T-cell (primary cell): Measurements from ENCODE around the gene PPP3CA. TPM values are rescaled to one million over a fixed set of nuclear protein-coding genes. Genes with fewer than 3 reads are reported as not detected.
A peak's percentile ranks its signal among the peaks of the same experiment; 100 is the strongest.

Experiments
- ATAC-seq, 4 experiments: fragments of 200-7000 bp in 3 of 4; fragments of 150-1000 bp in 1 of 4; cut with Tn5 transposase; replicated peaks in 1 of 4; 1 replicate in 3 of 4; 2 replicates in 1 of 4; pipeline ENCODE4 v1.10.0; 2021; ENCODE audit warnings: moderate library complexity in 3 of 4, mild to moderate bottlenecking in 2 of 4, moderate number of reproducible peaks in 1 of 4
- CTCF ChIA-PET, 2 donors: fragments of 300-600 bp; sonication (Branson Sonifier 250); formaldehyde crosslinking; loops; one replicate each; lab custom pipeline; 2022; ENCODE audit warnings: antibody characterized with exemption in 2 of 2; lab: Charles Lee
- POLR2A ChIA-PET, 2 donors: fragments of 300-600 bp; sonication (Branson Sonifier 250); formaldehyde crosslinking; loops; one replicate each; lab custom pipeline; 2022; ENCODE audit warnings: antibody characterized with exemption in 2 of 2; lab: Charles Lee
- DNase-seq, 35 experiments: peaks; one replicate each; pipeline versions ENCODE4 v3.0.0 to v3.0.0-alpha.2; 2013 to 2023
- H3K27ac ChIP-seq: one replicate; pipeline ENCODE4 v1.5.1; 2013; ENCODE audit warnings: low read length
- H3K27me3 ChIP-seq, 2 experiments: replicated peaks in 1 of 2; 1 replicate in 1 of 2; 2 replicates in 1 of 2; pipeline versions ENCODE4 v1.6.1 to v1.7.0; 2013; ENCODE audit warnings: low read length in 1 of 2, mixed read lengths in 1 of 2; ENCODE audit not compliant: control insufficient read depth in 2 of 2, insufficient read depth in 2 of 2; ENCODE audit errors: extremely low read depth in 1 of 2
- H3K36me3 ChIP-seq, 2 donors: 1 replicate in 1 of 2; 2 replicates in 1 of 2; pipeline versions ENCODE4 v1.6.1 to v1.7.0; 2013; ENCODE audit warnings: low read length in 1 of 2; ENCODE audit not compliant: control insufficient read depth in 2 of 2, insufficient read depth in 1 of 2; ENCODE audit errors: extremely low read depth in 1 of 2
- H3K4me1 ChIP-seq, 2 experiments: 1 replicate in 1 of 2; 2 replicates in 1 of 2; pipeline versions ENCODE4 v1.6.1 to v1.7.0; 2013; ENCODE audit warnings: low read length in 2 of 2, mixed read lengths in 1 of 2; ENCODE audit not compliant: insufficient read depth in 2 of 2, control insufficient read depth in 1 of 2; ENCODE audit errors: extremely low read depth in 1 of 2
- H3K4me3 ChIP-seq, 2 donors: 1 replicate in 1 of 2; 2 replicates in 1 of 2; pipeline versions ENCODE4 v1.5.1 to v1.7.0; 2013; ENCODE audit warnings: mild to moderate bottlenecking in 2 of 2, low read length in 1 of 2, moderate library complexity in 1 of 2; ENCODE audit not compliant: control insufficient read depth in 1 of 2; ENCODE audit errors: extremely low read depth in 1 of 2
- H3K9me3 ChIP-seq: 2 replicates; pipeline ENCODE4 v1.7.0; 2013
- H3K27ac Mint-ChIP-seq, 2 donors: one replicate each; pipeline ENCODE4 v1.8.0; 2020 to 2021; ENCODE audit warnings: mild to moderate bottlenecking in 2 of 2, mixed read lengths in 2 of 2
- H3K27me3 Mint-ChIP-seq, 2 donors: one replicate each; pipeline ENCODE4 v1.8.0; 2021 to 2022; ENCODE audit warnings: mixed read lengths in 2 of 2
- H3K36me3 Mint-ChIP-seq: one replicate; pipeline ENCODE4 v1.8.0; 2021; ENCODE audit warnings: mixed read lengths
- H3K4me1 Mint-ChIP-seq, 3 donors: one replicate each; pipeline ENCODE4 v1.8.0; 2020 to 2022; ENCODE audit warnings: mixed read lengths in 3 of 3, mild to moderate bottlenecking in 1 of 3
- H3K4me3 Mint-ChIP-seq, 3 donors: one replicate each; pipeline ENCODE4 v1.8.0; 2020 to 2022; ENCODE audit warnings: mild to moderate bottlenecking in 3 of 3, mixed read lengths in 3 of 3, moderate library complexity in 3 of 3
- H3K9me3 Mint-ChIP-seq, 3 donors: one replicate each; pipeline ENCODE4 v1.8.0; 2020 to 2022; ENCODE audit warnings: mixed read lengths in 3 of 3
- WGBS: methylation state at CpG from one replicate; pipeline ENCODE4 v1.1.5; 2013; ENCODE audit warnings: missing lambda C conversion rate; ENCODE audit not compliant: insufficient coverage; 5-methylcytosine and 5-hydroxymethylcytosine counted together
- total RNA-seq, 35 experiments: library from RNA in 6 of 35; stranded (reverse) in 6 of 35; fragments of 120-200 nt in 1 of 35; gene quantifications; one replicate each; pipeline versions ENCODE4 v1.2.1 to v1.2.4 and lab custom pipeline; 2013 to 2026

Gene PPP3CA
- total RNA-seq, 5 donors from 2014 or later (not counting 1 experiment from before 2014, with no cell fraction given), result 28.2 to 35.7 (median 33.5) TPM

DNA sequence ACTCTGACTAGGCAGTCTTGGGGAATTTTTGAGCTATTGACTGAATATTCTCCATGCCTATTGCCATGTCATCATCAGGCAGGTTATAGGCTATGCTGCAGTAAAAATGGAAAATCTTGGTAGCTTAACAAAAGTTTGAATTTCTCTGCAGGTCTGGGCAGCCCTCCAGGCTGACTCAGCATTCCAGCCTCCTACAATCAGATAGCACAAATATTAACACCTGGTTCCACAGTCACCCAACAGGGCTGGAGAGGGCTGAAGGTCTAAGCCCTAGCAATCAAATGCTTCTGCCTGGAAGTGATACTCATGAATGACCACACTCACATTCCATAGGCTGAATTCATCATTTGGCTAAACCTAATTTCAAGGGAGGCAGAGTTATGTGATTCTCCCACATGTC is 9.6 kb upstream of the PPP3CA start:
- Mint-ChIP-seq H3K36me3 (no peaks in the 10 kb centered on the region), H3K27ac (no peak overlapping the region), H3K4me3 (no peak overlapping the region), H3K9me3 (no peaks in the 10 kb centered on the region), H3K27me3 (peaks cover 6 to 24% of the 10 kb centered on the region in 2 donors), H3K4me1 (no peaks in the 10 kb centered on the region)
- ATAC-seq (no peak), DNase-seq (no peak)
- Histone ChIP-seq H3K9me3 (no peaks in the 10 kb centered on the region), H3K4me1 (no peaks in the 10 kb centered on the region), H3K27ac (no peak overlapping the region), H3K27me3 (peaks cover 0 to 3% of the 10 kb centered on the region in 2 experiments), H3K36me3 (no peaks in the 10 kb centered on the region), H3K4me3 (no peak overlapping the region)
- CTCF ChIA-PET, result no interaction called here
- POLR2A ChIA-PET, result no interaction called here

DNA sequence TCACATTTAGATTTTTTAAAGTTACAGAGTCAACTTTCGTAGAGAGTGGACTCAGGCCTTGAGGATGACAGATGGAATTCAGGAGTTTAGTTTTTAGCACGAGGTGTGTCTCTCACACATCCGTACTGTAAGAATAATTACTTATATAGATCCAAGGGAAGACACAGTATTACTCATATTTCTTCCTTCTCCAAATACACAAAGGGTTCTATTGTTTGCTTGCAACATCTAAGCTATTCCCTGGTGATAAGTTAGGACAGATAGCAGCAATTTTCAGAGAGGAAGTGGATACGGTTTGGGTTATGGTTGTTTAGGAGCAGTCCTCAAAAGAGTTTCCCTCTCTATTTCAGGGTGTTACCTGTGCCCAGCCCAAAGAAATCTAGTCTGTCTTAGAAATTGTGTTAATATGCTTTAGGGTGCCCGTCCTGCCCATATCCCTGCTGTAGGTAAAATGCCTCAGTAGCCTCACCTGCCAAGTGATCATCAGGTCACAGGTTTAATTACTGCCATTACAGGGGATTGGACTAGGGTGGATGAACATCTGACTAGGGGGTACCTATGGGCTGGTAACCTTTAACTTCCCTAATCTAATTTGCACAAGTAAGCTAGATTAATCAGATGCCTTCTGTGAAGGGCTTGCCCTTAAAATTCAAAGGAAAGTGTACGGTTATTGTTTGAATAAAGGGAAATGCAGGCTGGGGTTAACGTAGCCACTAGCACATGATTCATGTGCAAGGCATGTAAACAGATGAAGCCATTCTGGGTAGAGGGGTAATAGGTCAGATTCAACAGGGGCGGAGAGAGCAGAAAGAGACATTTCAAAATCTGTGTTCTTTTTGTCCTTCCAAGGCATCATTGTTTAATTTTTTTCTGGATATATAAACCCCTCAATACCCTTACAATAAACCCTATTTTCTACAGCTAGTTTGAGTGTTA is 8.7 kb upstream of the PPP3CA start:
- Mint-ChIP-seq H3K4me3 (no peak overlapping the region), H3K27me3 (peaks cover 6 to 24% of the 10 kb centered on the region in 2 donors), H3K9me3 (no peaks in the 10 kb centered on the region), H3K4me1 (no peaks in the 10 kb centered on the region), H3K27ac (no peak overlapping the region), H3K36me3 (no peaks in the 10 kb centered on the region)
- no peaks in the 10 kb centered on the region for H3K4me1 ChIP-seq
- no peaks in the 10 kb centered on the region for H3K9me3 ChIP-seq
- no peak overlapping the region for H3K27ac ChIP-seq
- no peak for ATAC-seq
- DNase-seq, result no peak
- WGBS, result 95% methylated on average over 2 of the region's 8 CpGs
- POLR2A ChIA-PET, result interaction anchor here (0.5 to 0.6 kb wide), 2 partner anchors 82 to 1716 kb away, joined by 3 to 4 read pairs; no protein-coding TSS in a partner anchor
- H3K27me3 ChIP-seq, result peaks cover 0 to 3% of the 10 kb centered on the region in 2 experiments
- no peak overlapping the region for H3K4me3 ChIP-seq
- CTCF ChIA-PET, result no interaction called here
- no peaks in the 10 kb centered on the region for H3K36me3 ChIP-seq

DNA sequence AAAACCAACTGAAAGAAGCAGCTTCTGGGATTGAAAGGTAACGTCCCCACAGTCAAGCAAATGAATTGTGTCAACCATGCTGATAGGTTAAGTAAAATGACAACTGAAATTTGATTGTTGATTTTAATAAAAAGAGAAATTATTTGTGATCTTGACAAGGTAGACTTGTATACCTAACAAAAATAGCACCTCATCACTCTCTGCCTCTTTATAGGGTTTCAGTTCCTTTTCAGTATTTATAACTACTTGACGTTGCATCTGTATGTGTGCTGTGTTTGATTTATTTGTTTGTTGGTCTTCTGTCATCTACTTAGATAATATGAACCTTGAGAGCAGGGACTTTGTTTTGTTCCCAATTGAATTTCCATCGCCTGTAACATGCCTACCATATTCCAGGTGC is 7.9 kb upstream of the PPP3CA start:
- Mint-ChIP-seq H3K27ac (no peak overlapping the region), H3K9me3 (no peaks in the 10 kb centered on the region), H3K27me3 (peaks cover 8 to 29% of the 10 kb centered on the region in 2 donors), H3K4me1 (no peaks in the 10 kb centered on the region), H3K36me3 (no peaks in the 10 kb centered on the region), H3K4me3 (no peak overlapping the region)
- 100% methylated on average over 1 of the region's 3 CpGs for WGBS
- no peak overlapping the region for H3K4me3 ChIP-seq
- no peak overlapping the region for H3K27ac ChIP-seq
- CTCF ChIA-PET, result no interaction called here
- ATAC-seq, result no peak
- peaks cover 0 to 5% of the 10 kb centered on the region in 2 experiments for H3K27me3 ChIP-seq
- no peaks in the 10 kb centered on the region for H3K36me3 ChIP-seq
- POLR2A ChIA-PET, result no interaction called here
- H3K9me3 ChIP-seq, result no peaks in the 10 kb centered on the region
- no peaks in the 10 kb centered on the region for H3K4me1 ChIP-seq
- DNase-seq, result no peak

DNA sequence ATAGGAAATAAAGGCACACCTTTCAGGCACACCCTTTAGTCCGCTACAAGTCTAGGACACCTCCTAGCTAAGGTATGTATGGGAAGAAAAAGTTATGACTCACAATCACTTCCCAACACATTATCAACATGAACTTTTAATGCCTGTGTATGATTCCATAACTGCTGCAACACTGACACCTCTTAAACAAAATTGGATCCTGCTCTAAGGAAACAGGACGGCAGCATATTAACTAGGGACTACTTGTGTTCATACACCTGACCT is 2.4 kb upstream of the PPP3CA start:
- Histone ChIP-seq H3K4me3 (no peak overlapping the region), H3K27ac (no peak overlapping the region), H3K4me1 (peaks cover 6 to 17% of the 10 kb centered on the region in 2 experiments), H3K27me3 (peaks cover 0 to 8% of the 10 kb centered on the region in 2 experiments), H3K36me3 (no peaks in the 10 kb centered on the region), H3K9me3 (no peaks in the 10 kb centered on the region)
- WGBS, result 88% methylated on average over 1 of the region's 2 CpGs
- ChIA-PET CTCF (interaction anchor here in 1 of 2 donors (1.1 kb wide), 1 partner anchor 137 kb away, joined by 3 read pairs; no protein-coding TSS in a partner anchor), POLR2A (interaction anchor here in 1 of 2 donors (0.6 kb wide), 1 partner anchor 22 kb away, joined by 6 read pairs; no protein-coding TSS in a partner anchor)
- ATAC-seq, result no peak
- peaks cover 9 to 30% of the 10 kb centered on the region in 2 donors for H3K27me3 Mint-ChIP-seq
- no peak for DNase-seq
- peaks cover 15 to 28% (median 24%) of the 10 kb centered on the region in 3 donors for H3K4me1 Mint-ChIP-seq
- no peaks in the 10 kb centered on the region for H3K36me3 Mint-ChIP-seq
- H3K27ac Mint-ChIP-seq, result no peak overlapping the region
- no peak overlapping the region for H3K4me3 Mint-ChIP-seq
- H3K9me3 Mint-ChIP-seq, result no peaks in the 10 kb centered on the region

GRCh38 chr4:101348995-101349800 is 1.9 kb upstream of the PPP3CA start:
- H3K9me3 Mint-ChIP-seq, result no peaks in the 10 kb centered on the region
- Histone ChIP-seq H3K27ac (no peak overlapping the region), H3K27me3 (peaks cover 0 to 8% of the 10 kb centered on the region in 2 experiments), H3K9me3 (no peaks in the 10 kb centered on the region), H3K4me1 (peaks cover 6 to 17% of the 10 kb centered on the region in 2 experiments), H3K36me3 (no peaks in the 10 kb centered on the region), H3K4me3 (no peak overlapping the region)
- peaks cover 21 to 32% (median 30%) of the 10 kb centered on the region in 3 donors for H3K4me1 Mint-ChIP-seq
- CTCF ChIA-PET, result interaction anchor here in 1 of 2 donors (1.1 to 1.9 kb wide), 4 partner anchors 22 to 1256 kb away, joined by 3 to 7 read pairs (median 4); no protein-coding TSS in a partner anchor
- WGBS, result 95% methylated on average over 4 of the region's 5 CpGs
- POLR2A ChIA-PET, result interaction anchor here (0.6 to 0.7 kb wide), 4 partner anchors 22 to 70 kb away, joined by 3 to 6 read pairs (median 4); no protein-coding TSS in a partner anchor
- H3K27me3 Mint-ChIP-seq, result peaks cover 5 to 25% of the 10 kb centered on the region in 2 donors
- no peaks in the 10 kb centered on the region for H3K36me3 Mint-ChIP-seq
- DNase-seq (no peak), ATAC-seq (no peak)
- peak overlapping the region in 1 of 2 donors; percentile 45 for H3K27ac Mint-ChIP-seq
- H3K4me3 Mint-ChIP-seq, result peak overlapping the region; percentile 92 to 98 (median 95)

DNA sequence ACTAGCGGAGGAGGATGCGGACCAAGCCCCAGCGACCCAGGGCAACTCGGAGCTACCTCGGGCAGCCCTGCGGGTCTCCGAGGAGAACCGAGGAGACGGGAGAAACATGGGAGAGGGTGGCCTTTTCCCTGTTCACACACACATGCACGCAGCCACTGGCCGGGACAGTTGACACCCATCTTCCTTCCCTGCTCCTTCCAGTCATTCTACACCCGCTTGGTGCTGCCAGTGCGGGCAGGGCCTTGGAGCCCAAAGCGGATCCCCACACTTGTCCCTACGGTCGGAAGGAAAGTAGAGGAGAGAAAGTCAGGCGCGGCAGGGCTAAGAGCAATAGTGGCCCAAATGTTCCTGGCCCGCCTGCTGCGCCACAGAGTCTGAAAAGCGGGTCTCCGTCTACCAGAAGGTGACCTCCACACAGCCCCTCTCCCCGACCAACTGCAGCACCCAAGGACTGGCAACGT is 1.1 kb upstream of the PPP3CA start:
- DNase-seq, result peak in 2 of 35 experiments; percentile 8 to 15
- H3K27ac Mint-ChIP-seq, result peak overlapping the region; percentile 89 to 96
- H3K4me3 Mint-ChIP-seq, result peak overlapping the region; percentile 92 to 98 (median 95)
- Histone ChIP-seq H3K27me3 (peaks cover 0 to 8% of the 10 kb centered on the region in 2 experiments), H3K36me3 (no peaks in the 10 kb centered on the region), H3K4me1 (peaks cover 6 to 17% of the 10 kb centered on the region in 2 experiments), H3K27ac (peak overlapping the region; percentile 80), H3K4me3 (peak overlapping the region; percentile 62 to 95), H3K9me3 (no peaks in the 10 kb centered on the region)
- no peaks in the 10 kb centered on the region for H3K36me3 Mint-ChIP-seq
- no peak for ATAC-seq
- H3K9me3 Mint-ChIP-seq, result no peaks in the 10 kb centered on the region
- H3K27me3 Mint-ChIP-seq, result peaks cover 5 to 18% of the 10 kb centered on the region in 2 donors
- H3K4me1 Mint-ChIP-seq, result peaks cover 24 to 37% (median 34%) of the 10 kb centered on the region in 3 donors
- ChIA-PET CTCF (interaction anchor here (0.6 to 1.9 kb wide), 7 partner anchors 21 to 1680 kb away, joined by 3 to 7 read pairs (median 4); no protein-coding TSS in a partner anchor), POLR2A (interaction anchor here (0.5 to 0.9 kb wide), 3 partner anchors 21 to 1074 kb away, joined by 3 to 4 read pairs (median 3); no protein-coding TSS in a partner anchor)
- 8% methylated on average over 5 of the region's 24 CpGs for WGBS
